Vagina (tissue), 2 donors: ENCODE data around the gene DPM3.
"Not testable (repeated sequence)": the region's sequence is repeated elsewhere in the genome, so short reads cannot be mapped to it uniquely, and the experiment has no call there.

Experiments
- CTCF ChIP-seq, 3 experiments: fragments of 450-650 bp in 2 of 3; fragments of 200-600 bp in 1 of 3; sonication (generic) in 1 of 3; IDR thresholded peaks; one replicate each; pipeline ENCODE4 v1.5.1; 2017 to 2019; ENCODE audit warnings: antibody characterized with exemption in 3 of 3, mild to moderate bottlenecking in 2 of 3, moderate library complexity in 2 of 3
- POLR2A ChIP-seq, 2 donors: fragments of 450-650 bp; IDR thresholded peaks; one replicate each; pipeline ENCODE4 v1.6.1; 2017; ENCODE audit warnings: antibody characterized with exemption in 2 of 2, mild to moderate bottlenecking in 2 of 2, moderate library complexity in 2 of 2
- POLR2AphosphoS5 ChIP-seq, 2 donors: sonication (generic); formaldehyde crosslinking; IDR thresholded peaks; one replicate each; pipeline ENCODE4 v1.9.0; 2017; ENCODE audit warnings: antibody characterized with exemption in 2 of 2, mild to moderate bottlenecking in 2 of 2, low read depth in 1 of 2; ENCODE audit not compliant: insufficient read depth in 1 of 2

GRCh38 chr1:155118090-155118489 lies 22.2 kb downstream of the DPM3 start:
- TF ChIP-seq CTCF (IDR thresholded peaks at IDR 0.05); POLR2AphosphoS5 (IDR thresholded peaks at IDR 0.05; ENCODE audit: insufficient read depth in 1 of 2, low read depth in 1 of 2); POLR2A (IDR thresholded peaks at IDR 0.05): not testable (repeated sequence)
